GM21717 (cell line): ENCODE measurements around the gene RGS7.
"Not testable (repeated sequence)": the region's sequence is repeated elsewhere in the genome, so short reads cannot be mapped to it uniquely, and the experiment has no call there.

Experiments
- ATAC-seq: cut with Tn5 transposase; IDR thresholded peaks from one replicate; pipeline ENCODE4 v1.9.1; 2021; ENCODE audit warnings: mild to moderate bottlenecking, moderate library complexity; ENCODE audit not compliant: unreplicated experiment

Gene RGS7

DNA sequence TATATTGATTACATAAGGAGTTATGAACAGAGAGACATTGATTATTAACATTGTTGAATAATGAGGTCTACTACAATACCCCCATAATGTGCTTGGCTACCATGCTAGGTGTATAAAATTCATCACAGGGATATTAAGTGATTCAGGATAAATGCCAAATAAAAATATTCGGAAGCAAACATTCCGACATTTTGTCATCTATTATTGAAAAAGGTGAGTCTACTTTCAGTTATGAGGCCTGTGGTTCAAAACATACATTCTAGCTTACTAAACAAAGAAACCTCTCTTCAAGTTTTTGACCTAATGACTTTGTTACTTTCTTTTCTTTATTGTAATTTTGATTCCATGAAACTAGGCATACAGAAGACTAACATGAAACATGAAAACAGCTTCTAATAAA lies 554.7 kb downstream of the RGS7 start:
- no peak for ATAC-seq

DNA sequence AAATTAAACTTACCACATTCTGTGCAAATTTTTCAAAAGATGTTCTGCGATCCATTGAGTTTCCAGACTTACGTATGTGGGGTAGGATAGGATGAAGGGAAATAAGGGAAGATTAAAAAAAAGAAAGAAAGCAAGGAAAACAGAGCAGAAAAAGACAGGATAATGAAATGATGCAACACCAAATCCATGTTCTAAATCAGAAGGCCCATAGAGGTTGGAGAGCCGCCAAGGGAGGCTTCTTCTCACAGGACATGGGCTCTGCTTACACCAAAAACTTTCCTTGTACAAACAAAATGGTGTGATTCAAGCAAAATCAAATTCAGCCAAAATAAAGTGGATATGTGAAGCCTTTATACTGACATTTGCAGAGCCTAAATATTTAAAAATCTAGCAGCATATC lies 555.6 kb downstream of the RGS7 start:
- no peak for ATAC-seq

DNA sequence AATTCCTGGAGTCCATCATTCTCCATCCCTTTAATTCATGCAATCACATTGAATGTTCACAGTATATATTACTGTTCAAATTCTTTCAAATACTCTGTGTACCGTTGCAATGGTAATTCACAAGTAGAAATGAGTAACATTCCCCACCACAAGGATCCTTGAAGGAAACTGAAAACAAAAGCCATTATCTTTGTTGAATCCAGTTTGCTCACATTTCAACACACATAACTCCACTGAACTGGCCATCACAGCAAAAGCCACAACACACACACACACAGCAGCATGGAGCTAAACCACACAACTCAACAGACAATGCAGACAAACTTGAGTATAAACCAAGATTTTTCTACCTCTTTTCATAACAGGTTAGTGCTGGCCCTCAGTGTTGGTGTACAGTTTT lies 556.7 kb downstream of the RGS7 start:
- no peak for ATAC-seq

DNA sequence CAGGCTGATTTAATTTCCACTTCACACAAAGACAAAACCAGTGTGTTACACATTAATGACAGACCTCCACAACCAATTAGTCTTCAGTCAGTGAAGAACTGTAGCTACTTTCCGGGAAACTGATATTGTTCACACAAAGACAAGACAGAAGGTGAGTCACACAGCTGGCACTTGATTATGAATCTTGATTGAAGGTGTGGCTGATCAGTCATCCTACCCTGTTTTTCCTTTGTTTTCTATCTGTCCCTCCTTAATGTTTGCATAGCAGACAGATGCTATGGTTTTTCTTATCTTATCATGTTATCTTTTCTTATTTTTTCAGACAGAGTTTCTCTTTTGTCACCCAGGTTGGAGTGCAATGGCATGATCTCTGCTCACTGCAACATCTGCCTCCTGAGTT lies 560.0 kb downstream of the RGS7 start:
- ATAC-seq, result no peak

DNA sequence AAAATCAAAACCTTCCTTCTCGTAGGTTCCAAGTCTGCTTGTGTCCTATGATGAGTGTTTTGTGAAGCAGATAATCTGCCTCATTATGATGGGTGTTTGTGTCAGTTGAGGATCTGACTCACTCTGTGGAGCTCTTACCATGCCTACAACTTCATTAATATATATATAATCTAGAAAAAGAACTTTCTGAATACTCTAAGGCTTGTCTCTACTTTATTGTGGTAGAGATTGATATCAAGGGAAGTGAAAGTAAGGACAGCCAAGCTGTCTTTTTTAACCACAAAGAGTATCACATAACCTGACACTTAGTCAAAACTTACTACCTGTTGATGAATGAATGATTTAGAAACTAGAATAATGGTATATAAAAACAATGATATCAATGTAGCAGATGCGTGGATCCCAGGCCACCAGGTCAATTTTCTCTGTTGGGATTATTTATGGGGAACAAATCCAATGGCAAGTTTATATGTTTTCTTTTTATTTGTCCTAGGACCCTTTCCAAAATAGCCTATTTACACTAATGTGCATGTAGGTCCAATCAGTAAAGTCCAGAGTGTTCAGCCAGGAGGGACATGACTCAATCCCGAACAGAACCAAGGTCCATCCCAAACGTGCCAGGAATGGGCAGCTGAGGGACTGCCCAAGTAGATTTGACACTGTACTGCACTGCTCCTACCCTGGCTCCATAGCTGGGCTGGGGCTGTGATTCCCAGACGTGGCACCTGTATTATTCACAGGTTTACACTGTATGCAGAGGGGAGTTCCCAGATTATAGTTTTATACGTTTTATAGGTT lies 562.8 kb downstream of the RGS7 start:
- ATAC-seq, result peak; percentile 62

DNA sequence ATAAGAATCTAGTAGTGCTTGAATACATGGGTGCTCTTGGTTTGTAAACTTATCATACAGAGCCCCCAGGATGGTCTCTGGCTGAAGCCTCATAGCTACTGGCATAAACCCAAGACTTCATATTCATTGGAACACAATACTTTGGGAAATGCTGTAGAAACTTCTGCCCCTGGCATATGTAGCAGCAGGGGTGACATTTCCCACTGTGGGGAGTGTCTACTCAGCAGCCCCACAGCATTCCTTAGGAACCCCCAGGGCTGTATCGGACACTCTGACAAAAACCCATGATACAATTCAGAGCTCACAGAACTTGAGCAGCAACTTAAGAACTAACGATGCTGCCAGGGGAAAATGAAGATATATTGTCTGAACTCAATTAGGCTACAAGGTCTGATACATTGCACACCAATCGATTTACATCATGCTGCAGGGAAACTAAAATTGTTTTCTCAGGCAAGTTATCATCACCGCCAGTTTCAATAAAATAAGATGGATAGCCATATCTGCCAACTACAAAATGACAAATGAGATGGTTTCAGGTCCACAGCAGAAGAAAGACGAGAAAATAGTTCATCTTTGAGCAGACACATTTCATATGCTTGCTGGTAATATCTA lies 564.0 kb downstream of the RGS7 start:
- no peak for ATAC-seq

DNA sequence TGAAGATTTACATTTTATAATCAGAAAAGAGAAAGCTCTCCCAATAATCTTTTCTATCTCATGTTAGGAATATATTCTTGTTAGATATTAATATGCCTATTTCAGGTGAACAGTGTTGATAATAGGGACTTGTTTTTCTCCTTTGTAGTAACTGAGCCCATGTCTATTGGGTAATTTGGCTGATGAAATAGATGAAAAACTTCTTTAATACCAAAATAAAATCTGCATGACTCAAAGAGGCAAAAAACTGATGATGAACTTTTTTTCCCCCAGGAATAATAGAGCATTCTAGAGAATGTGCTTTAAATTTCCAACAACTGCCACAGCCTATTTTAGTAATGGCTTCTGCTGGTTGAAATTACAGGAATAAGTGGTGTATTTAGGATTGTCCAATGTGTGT lies 566.1 kb downstream of the RGS7 start:
- ATAC-seq, result no peak

DNA sequence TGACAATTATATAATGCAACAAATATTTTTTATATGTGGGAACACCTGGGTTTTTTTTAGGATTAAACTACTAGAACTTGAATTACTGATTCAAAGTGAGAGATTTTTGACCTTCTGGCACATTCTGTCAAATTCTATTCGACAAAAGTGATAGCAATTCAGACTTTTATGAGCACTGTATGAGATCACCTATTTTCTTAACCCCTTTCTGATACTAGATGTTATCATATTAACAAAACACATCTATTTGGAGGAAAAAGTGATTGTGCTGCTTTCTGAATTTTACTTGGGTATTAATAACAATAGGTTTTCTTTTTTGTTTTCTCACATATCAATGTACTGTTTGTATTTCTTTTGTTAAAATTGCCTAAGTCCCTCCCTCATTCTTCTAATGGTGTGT lies 570.1 kb downstream of the RGS7 start:
- ATAC-seq, result no peak

DNA sequence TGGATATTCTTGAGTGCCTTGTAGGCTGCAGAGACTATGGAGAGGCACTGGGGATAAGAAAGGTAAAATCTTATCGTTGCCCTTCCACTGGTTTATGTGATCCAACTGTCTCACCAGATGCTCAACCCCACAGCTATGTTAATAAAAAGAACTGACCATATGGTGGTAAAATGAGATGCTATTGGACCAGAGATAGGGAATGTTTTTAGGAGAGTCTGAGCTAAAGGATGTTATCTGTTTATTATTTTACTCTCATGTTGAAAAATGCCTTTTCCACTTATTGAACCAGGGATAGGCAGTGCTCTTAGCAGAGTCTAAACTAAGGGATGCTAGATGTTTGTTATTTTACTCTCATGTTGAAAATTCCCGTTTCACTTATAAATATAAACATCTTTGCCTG lies 572.2 kb downstream of the RGS7 start:
- ATAC-seq, result no peak

DNA sequence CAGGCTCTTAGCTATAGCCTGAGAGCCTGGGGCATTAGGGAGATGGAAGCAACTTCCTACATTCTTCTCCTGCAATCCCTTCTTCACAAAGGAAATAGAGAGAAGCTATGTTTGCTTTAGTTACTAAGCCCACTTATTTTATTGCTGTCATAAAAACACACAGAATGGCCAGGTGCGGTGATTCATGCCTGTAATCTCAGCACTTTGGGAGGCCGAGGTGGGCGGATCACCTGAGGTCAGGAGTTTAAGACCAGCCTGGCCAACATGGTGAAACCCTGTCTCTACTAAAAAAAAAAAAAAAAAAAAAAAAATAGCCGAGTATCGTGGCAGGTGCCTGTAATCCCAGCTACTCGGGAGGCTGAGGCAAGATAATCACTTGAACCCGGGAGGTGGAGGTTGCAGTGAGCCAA lies 573.3 kb downstream of the RGS7 start:
- not testable (repeated sequence) for ATAC-seq

DNA sequence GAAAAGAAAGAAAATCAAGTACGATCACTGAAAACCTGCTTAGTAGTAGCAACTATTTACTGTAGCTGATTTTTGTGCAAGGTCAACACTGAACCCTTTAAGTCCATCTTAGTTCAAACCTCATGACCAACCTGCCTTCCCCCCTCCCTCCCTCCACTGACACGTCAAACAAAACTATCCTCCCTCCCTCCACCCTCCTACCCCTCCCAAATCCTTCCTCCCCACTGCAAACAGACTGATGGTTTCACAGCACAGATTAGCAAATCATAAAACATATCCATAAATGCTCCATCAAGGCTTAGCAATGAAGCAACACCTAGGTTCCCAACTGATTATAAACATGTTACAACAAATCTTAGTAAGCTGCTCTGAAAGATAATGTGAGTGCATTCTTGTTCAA lies 580.8 kb downstream of the RGS7 start:
- ATAC-seq, result no peak

DNA sequence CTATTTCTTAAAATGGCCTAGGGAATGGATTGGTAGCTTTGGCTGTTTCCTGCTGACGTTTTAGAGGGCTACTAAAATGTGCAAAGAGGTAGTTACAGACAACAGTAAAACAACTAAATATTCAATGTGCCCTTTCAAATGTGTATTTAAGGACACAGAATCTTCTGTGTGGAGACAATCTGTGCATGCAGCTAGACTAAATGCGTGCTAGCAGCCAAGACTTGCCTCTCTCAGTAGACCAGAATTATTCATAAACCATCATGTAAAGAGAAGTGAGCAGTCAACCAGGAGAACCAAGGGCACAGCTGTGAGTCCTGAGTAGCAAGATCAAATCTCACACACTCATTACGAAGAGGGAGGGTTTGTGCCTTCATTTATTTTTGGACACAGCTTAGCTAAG lies 584.9 kb downstream of the RGS7 start:
- no peak for ATAC-seq

DNA sequence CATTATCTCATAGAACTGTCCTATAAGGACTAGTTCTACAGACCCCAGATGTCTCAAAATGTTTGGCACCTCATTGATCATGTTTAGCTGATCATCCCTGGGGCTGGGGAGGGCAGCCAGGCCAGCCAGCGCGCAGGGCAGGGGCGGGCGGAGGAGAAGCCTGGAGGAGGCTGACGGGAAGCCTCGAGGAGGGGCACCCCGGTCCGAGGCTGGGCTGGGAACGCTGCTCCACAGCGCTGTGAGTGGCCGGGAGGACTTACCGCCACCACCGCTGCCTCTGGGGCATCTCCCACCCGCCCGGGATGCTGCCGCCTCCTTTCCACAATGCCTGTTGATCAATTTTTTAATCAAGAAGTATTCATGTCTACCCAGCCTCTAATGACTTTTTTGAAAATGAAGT lies 585.6 kb downstream of the RGS7 start:
- no peak for ATAC-seq

DNA sequence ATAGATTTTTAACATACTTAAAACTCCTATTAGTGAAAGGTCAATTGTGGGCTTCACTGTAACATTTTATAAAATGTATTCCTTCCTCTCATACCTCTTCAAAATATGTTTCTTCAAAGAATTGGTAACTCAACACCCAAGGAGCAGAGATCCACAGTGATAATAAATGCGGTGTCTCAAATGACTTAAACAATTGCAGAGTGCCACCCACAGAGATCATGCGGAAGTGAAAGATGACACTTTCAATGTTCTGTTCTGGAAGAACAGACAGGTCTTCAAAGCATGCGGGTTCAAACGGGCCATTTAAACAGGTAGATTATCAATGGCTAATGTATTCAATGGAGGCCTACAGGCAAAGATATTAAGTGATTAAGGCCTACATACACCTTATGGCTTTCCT lies 588.0 kb downstream of the RGS7 start:
- ATAC-seq, result no peak

DNA sequence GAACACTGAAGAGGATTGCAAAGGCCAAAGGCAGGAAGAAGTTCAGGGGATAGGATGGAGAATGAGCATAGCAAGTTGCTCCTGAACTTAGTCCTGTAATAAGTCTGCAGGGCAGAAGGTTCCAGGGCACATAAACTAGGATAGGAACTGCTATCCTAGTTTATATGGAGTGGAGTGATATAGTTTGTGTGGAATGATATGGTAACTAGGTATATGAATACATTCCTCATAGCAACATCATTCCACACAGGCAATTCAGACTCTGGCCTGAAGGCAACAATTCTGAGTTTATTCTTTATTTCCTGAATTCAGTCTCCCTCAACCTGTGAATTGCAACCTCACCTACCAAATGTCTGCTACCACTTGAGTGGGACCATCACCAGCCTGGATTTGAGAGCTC lies 590.2 kb downstream of the RGS7 start:
- no peak for ATAC-seq

DNA sequence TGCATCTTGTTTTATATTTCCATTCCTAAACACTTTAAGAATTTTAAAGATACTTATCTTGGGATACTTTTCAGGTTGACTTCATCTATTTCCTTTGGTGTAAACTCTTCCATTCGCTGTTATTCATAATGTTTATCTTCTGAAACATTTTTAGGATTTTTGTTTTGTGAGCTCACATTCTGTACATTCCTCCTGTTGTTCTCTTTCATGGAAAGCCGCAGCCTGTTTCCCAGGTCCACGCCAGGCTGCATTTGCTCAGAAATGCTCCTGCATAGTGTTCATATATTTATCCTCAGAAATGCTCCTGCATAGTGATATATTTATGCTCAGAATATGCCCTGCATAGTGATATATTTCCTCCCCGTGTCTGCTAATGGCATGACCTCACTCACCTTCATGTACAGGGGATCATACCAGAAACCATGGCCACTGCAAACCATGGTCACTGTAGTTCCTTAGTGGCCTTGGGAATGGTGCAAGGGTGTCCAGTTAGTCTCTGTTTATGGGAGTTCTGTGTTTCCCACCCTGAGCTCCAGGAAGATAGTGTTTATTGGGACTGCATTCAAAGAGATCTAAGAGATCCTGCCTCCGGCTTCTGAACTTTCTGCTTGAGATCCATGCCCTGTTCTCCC lies 591.2 kb downstream of the RGS7 start:
- no peak for ATAC-seq

DNA sequence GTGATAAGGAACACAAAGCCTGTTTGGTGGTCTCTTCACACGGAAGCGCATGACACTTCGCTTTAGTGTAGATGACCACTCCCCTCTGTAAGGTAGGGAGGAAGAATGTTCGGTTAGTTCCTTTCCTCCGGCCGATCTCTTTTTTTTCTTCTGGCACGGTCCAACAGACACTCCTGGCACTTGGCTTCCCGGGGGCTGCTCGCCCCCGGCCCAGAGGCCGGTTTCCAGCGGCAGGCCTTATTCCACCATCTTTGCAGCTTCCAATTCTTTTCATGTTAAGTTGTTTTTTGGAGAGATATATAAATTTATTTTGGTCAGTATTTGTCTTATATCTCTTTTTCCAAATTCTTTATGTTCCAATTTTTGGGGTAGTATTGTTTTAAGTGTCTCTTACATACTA lies 593.2 kb downstream of the RGS7 start:
- ATAC-seq, result no peak

DNA sequence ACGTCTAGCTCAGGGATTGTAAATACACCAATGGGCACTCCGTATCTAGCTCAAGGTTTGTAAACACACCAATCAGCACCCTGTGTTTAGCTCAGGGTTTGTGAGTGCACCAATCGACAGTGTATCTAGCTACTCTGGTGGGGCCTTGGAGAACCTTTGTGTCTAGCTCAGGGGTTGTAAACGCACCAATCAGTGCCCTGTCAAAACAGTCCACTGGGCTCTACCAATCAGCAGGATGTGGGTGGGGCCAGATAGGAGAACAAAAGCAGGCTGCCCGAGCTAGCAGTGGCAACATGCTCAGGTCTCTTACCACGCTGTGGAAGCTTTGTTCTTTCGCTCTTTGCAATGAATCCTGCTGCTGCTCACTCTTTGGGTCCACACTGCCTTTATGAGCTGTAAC lies 593.9 kb downstream of the RGS7 start:
- ATAC-seq, result not testable (repeated sequence)

DNA sequence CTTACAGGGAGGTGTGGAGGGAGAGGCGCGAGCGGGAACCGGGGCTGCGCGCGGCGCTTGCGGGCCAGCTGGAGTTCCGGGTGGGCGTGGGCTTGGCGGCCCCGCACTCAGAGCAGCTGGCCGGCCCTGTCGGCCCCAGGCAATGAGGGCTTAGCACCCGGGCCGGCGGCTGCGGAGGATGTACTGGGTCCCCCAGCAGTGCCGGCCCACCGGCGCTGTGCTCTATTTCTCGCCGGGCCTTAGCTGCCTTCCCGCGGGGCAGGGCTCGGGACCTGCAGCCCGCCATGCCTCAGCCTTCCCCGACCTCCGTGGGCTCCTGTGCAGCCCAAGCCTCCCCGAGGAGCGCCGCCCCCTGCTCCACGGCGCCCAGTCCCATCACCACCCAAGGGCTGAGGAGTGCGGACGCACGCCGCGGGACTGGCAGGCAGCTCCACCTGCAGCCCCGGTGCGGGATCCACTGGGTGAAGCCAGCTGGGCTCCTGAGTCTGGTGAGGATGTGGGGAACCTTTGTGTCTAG lies 594.5 kb downstream of the RGS7 start:
- ATAC-seq, result not testable (repeated sequence)

DNA sequence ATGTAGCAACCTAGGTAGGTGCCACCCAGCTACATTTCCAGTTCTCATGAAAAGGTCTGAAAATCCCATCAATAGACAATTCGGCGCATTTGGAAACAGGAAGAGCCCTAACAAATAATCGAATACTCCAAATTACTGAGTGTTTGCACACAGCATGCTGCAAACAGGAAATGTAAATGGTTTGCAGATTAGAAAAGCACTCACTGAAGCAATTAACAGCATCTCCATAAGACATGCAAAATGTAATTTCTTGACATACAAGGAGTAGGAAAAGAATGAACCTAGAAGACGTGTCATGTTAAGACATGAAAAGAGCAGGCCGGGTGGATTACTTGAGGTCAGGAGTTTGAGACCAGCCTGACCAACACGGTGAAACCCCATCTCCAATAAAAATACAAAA lies 598.2 kb downstream of the RGS7 start:
- not testable (repeated sequence) for ATAC-seq

DNA sequence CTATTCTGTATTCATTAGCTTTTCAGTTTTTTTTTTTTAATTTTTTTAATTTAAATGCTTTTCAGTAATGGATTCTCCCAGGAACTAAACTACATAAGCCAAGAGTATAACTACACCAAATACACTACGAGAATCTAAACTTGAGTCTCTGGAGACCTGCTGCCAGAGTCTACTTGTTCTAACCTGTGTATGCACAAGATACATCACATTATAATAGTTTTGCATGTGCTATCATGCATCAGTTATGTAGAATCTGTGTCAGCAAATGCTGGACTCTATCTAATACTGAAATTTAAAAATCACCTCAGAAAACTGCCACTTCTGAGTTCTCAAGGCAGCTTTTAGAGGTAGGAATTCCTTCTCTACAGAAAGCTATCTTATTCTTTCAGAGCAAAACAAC lies 598.7 kb downstream of the RGS7 start:
- ATAC-seq, result no peak

DNA sequence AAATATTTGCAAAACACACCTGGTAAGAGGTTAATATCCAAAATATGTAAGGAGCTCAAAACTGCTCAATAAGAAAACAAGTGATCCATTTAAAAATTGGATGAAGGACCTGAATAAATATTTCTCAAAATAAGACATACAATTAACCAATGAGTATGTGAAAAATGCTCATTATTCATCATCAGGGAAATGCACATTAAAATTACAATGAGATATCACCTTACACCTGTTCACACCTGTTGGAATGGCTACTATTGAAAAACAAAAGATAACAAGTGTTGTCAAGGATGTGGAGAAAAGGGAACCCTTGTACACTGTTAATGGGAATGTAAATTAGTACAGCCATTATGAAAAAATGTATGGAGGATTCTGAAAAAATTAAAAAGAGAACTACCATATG lies 609.1 kb downstream of the RGS7 start:
- ATAC-seq, result no peak
